ENCODE measurements around the gene RNF121.

Gene RNF121

GRCh38 chr11:71976551-71976950, 47.7 kb downstream of the RNF121 start:
- H3K4me3 ChIP-seq (ENCODE audit: low read depth, low read length) = no peak overlapping the region
- TF ChIP-seq CTCF (IDR thresholded peaks at IDR 0.05; ENCODE audit: low read depth, low read length) = no peak
- in situ Hi-C loops (cut with HindIII; ENCODE audit: low sequenced_read_pairs) = no loop called here
- DNase-seq (ENCODE audit: low read depth, low spot score) = no peak

- no peak overlapping the region for H3K4me3 ChIP-seq (ENCODE audit: low read depth, low read length)
- no peak for TF ChIP-seq CTCF (IDR thresholded peaks at IDR 0.05; ENCODE audit: low read depth, low read length)
- DNase-seq (ENCODE audit: low read depth, low spot score) = no peak
- in situ Hi-C loops (cut with HindIII; ENCODE audit: low sequenced_read_pairs) = no loop called here
Measured at GRCh38 chr11:71977090-71977489, 48.2 kb downstream of the RNF121 start.

GRCh38 chr11:71977743-71978418, 49.0 kb downstream of the RNF121 start:
- in situ Hi-C loops (cut with HindIII; ENCODE audit: low sequenced_read_pairs) = no loop called here
- peak; percentile 56 for DNase-seq (ENCODE audit: low read depth, low spot score)
- TF ChIP-seq CTCF (IDR thresholded peaks at IDR 0.05; ENCODE audit: low read depth, low read length) = peak; percentile 68
- no peak overlapping the region for H3K4me3 ChIP-seq (ENCODE audit: low read depth, low read length)

- H3K4me3 ChIP-seq (ENCODE audit: low read depth, low read length) = no peak overlapping the region
- in situ Hi-C loops (cut with HindIII; ENCODE audit: low sequenced_read_pairs) = no loop called here
- DNase-seq (ENCODE audit: low read depth, low spot score) = no peak
- TF ChIP-seq CTCF (IDR thresholded peaks at IDR 0.05; ENCODE audit: low read depth, low read length) = no peak
Measured at GRCh38 chr11:71979094-71979493, 50.2 kb downstream of the RNF121 start.

- in situ Hi-C loops (cut with HindIII; ENCODE audit: low sequenced_read_pairs) = no loop called here
- H3K4me3 ChIP-seq (ENCODE audit: low read depth, low read length) = no peak overlapping the region
- no peak for DNase-seq (ENCODE audit: low read depth, low spot score)
- TF ChIP-seq CTCF (IDR thresholded peaks at IDR 0.05; ENCODE audit: low read depth, low read length) = no peak
Measured at GRCh38 chr11:71979602-71980001, 50.8 kb downstream of the RNF121 start.

- TF ChIP-seq CTCF (IDR thresholded peaks at IDR 0.05; ENCODE audit: low read depth, low read length) = no peak
- in situ Hi-C loops (cut with HindIII; ENCODE audit: low sequenced_read_pairs) = no loop called here
- no peak overlapping the region for H3K4me3 ChIP-seq (ENCODE audit: low read depth, low read length)
- no peak for DNase-seq (ENCODE audit: low read depth, low spot score)
Measured at GRCh38 chr11:71986131-71986530, 57.3 kb downstream of the RNF121 start.
